Activated CD4-positive, alpha-beta T cell treated with anti-CD3 and anti-CD28 coated beads, Interleukin-2, Interleukin-4, amounts not matched to agents 100 ng/mL and 50 ng/mL, durations not matched to agents 16 hours and 8 hours (primary cell): ENCODE data around the gene RRM2.
"Not testable (repeated sequence)": the region's sequence is repeated elsewhere in the genome, so short reads cannot be mapped to it uniquely, and the experiment has no call there.

ENCODE experiments used
- DNase-seq: peaks from one replicate; pipeline ENCODE4 v3.0.0-alpha.2; 2020; ENCODE audit warnings: low spot score

Gene RRM2

DNA sequence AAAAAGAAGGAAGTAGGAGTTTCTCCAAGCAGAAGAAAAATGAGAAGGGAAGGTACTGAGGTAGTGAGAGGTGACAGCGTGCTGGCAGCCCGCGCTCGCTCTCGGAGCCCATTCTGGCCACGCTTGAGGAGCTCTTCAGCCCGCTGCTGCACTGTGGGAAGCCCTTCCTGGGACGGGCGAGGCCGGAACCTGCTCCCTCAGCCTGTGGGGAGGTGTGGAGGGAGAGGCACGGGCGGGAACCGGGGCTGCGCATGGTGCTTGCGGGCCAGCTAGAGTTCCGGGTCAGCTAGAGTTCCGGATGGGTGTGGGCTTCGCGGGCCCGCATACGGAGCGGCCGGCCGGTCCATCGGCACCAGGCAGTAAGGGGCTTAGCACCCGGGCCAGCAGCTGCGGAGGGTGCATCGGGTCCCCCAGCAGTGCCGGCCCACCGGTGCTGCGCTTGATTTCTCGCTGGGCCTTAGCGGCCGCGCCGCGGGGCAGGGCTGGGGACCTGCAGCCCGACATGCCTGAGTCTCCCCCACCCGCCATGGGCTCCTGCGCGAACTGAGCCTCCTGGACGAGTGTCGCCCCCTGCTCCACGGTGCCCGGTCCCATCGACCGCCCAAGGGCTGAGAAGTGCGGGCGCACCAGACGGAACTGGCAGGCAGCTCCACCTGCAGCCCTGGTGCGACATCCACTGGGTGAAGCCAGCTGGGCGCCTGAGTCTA, 31.2 kb upstream of the RRM2 start:
- DNase-seq: no peak

GRCh38 chr2:10091889-10092244, 30.7 kb upstream of the RRM2 start:
- DNase-seq: not testable (repeated sequence)

- no peak for DNase-seq
Observed at GRCh38 chr2:10094271-10094814, 28.2 kb upstream of the RRM2 start.

- DNase-seq: no peak
Observed at GRCh38 chr2:10095175-10095574, 27.4 kb upstream of the RRM2 start.

DNA sequence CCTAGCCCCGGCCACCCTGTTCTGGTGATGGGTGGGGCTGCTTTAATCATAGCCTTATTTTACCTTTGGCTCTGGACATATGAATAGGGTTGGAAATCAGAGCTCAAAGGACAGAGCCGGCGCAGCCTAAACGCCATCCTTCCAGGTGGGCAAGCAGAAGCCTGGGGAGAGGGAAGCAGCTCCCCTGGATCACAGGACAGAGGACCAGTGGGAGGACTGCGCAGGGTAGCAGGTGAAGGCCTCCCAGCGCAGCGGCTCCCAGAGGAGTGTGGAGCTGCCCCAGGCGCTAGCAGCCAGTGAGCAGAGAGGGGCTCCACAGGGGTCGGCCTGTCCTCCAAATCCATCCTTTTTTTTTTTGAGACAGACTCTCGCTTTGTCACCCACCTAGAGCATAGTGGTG, 25.9 kb upstream of the RRM2 start:
- DNase-seq: no peak

GRCh38 chr2:10097352-10098148, 25.0 kb upstream of the RRM2 start:
- DNase-seq: peak; percentile 25

- DNase-seq: no peak
Observed at GRCh38 chr2:10101491-10101890, 21.0 kb upstream of the RRM2 start.

DNA sequence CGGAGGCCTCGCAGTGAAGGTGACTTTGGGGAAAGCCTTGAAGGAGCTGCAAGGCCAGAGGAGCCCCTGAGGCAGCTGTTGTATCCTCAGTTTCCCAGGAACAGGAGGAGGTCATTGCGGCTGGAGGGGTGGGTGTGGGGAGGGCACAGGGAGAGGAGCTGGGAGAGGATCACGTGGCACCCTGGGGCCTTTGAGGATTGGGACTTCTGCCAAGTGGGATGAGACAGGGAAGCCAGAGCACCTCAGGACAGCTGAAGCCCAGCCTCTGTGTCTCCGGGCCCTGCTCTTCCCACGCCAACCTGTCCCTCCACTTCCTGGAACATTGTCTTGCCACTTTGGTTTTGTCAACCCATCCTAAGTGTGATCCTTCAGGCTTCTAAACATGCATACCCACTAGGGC, 19.4 kb upstream of the RRM2 start:
- no peak for DNase-seq

DNA sequence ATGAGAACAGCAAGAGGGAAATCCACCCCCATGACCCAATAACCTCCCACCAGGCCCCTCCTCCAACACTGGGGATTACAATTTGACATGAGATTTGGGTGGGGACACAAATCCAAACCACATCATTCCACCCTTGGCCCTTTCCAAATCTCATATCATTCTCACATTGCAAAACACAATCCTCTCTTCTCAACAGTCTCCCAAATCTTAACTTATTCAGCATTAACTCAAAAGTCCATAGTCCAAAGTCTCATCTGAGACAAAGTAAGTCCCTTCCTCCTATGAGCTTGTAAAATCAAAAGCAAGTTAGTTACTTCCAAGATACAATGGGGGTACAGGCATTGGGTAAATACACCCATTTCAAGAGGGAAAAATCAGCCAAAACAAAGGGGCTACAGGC, 17.6 kb upstream of the RRM2 start:
- not testable (repeated sequence) for DNase-seq

DNA sequence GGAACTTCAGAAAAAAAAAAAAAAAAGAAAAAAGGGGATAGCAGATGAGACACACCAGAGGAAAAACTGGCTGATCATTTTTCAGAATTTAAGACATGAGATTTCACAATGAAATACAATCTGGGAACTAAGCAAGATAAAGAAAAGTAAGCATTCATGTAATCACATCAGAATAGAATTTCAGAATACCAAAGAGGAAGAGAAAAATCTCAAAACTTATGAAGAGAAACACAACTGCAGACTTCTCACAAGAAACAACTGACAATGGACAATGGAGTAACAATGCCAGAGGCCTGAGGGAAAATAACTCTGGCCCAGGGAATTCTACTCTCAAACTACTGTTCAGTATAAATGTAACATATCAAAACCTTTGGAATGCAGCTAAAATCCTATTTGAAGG, 13.2 kb upstream of the RRM2 start:
- DNase-seq: no peak

DNA sequence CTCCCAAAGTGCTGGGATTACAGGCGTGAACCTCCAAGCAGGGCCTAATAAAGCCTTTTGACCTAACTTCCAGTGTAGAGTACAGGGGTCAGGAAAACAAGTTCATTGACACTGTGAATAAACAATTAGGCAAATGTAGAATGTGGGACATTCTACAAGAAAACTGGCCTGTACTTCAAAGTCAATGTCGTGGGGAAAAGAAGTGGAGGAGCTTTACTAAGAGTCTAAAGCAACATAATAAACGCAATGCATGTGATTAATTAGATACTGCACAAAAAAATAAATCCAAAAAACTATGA, 3.6 kb upstream of the RRM2 start:
- DNase-seq: no peak

- no peak for DNase-seq
Observed at GRCh38 chr2:10119601-10120157, 2.9 kb upstream of the RRM2 start.

- peak; percentile 96 for DNase-seq
Observed at GRCh38 chr2:10120158-10120876, 2.2 kb upstream of the RRM2 start.

GRCh38 chr2:10120877-10121574, 1.5 kb upstream of the RRM2 start:
- DNase-seq: no peak

DNA sequence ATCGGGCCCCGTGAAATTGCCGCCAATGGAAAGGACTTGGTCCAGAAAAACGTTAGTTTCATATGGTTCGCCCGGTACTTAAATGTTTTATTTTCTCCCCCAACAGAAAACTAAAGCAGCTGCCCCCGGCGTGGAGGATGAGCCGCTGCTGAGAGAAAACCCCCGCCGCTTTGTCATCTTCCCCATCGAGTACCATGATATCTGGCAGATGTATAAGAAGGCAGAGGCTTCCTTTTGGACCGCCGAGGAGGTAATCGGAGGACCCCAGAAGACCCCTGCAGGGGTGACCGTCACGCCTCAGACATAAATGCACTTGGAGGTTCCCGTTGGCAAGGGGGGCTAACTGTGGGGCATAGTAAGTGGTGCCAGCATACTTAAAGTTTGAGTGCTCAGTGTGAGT, 742 bp downstream of the RRM2 start:
- DNase-seq: no peak

DNA sequence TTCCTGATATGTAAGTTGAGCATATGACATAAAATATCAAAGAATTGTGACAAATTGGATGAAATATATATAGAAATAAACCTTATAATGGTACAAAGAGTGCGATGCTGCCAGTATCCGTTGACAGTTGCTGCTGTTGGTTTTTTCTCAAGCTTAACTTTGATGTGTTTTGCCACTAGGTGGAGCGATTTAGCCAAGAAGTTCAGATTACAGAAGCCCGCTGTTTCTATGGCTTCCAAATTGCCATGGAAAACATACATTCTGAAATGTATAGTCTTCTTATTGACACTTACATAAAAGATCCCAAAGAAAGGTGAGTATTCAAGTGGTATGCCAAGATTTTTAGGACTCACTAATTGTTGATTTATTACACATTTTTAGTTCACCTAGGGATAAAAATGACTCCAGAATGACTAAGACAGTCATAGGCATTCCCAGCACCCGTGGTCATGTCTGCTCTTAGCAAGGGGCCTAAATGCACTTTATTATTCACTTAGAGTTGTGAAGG, 2.1 kb downstream of the RRM2 start:
- DNase-seq: peak; percentile 72

- no peak for DNase-seq
Observed at GRCh38 chr2:10125842-10126631, 3.5 kb downstream of the RRM2 start.

DNA sequence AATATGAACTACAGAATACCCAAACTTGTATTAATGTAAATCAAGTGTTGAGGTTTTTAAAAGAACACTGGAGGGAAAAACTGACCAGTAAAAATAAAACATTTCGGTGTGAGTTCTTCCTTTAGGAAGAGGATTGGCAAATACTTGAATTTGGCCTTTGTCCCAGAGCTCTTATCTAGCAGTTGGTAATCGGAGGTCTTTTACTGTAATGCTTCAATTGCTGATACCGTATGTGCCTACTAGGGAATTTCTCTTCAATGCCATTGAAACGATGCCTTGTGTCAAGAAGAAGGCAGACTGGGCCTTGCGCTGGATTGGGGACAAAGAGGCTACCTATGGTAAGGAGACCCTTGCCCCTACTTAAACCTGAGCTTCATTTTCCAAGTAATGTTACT, 4.1 kb downstream of the RRM2 start:
- DNase-seq: no peak

GRCh38 chr2:10128420-10128819, 5.9 kb downstream of the RRM2 start:
- DNase-seq: no peak

- no peak for DNase-seq
Observed at GRCh38 chr2:10129490-10129889, 7.0 kb downstream of the RRM2 start.

DNA sequence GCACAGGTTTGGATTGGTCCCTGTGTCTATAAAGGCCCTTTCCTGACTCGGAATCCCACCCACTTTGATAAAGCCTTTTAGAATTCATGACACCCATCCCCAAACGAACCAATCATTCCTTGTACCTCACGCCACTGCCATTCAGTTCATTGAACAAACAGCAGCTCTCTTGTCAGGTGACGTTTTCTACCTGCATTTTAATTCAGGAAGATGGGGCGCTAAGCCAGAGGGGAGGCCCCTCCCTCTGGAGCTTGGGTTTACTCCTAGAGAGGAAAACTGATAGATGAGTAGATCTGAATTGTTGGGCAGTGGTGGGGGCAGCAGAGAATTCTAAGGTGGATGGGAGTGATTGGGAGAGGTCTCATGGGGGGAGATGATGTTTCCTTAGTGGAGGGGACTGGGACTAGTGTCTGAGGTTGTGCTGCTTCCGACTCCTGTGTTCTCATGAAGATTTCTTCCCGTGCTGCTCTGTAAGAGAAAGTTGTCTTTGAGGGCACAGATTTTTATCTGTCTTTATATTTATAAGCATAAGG, 9.6 kb downstream of the RRM2 start:
- DNase-seq: no peak
